MV-4-11 (cell line): Measurements from ENCODE around the gene COX7C.
"Not testable (repeated sequence)": the region's sequence is repeated elsewhere in the genome, so short reads cannot be mapped to it uniquely, and the experiment has no call there.

ENCODE experiments used
- DNase-seq: peaks from one replicate; lab custom pipeline; 2025; lab: John Stamatoyannopoulos, UW

Gene COX7C, protein sequence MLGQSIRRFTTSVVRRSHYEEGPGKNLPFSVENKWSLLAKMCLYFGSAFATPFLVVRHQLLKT

DNA sequence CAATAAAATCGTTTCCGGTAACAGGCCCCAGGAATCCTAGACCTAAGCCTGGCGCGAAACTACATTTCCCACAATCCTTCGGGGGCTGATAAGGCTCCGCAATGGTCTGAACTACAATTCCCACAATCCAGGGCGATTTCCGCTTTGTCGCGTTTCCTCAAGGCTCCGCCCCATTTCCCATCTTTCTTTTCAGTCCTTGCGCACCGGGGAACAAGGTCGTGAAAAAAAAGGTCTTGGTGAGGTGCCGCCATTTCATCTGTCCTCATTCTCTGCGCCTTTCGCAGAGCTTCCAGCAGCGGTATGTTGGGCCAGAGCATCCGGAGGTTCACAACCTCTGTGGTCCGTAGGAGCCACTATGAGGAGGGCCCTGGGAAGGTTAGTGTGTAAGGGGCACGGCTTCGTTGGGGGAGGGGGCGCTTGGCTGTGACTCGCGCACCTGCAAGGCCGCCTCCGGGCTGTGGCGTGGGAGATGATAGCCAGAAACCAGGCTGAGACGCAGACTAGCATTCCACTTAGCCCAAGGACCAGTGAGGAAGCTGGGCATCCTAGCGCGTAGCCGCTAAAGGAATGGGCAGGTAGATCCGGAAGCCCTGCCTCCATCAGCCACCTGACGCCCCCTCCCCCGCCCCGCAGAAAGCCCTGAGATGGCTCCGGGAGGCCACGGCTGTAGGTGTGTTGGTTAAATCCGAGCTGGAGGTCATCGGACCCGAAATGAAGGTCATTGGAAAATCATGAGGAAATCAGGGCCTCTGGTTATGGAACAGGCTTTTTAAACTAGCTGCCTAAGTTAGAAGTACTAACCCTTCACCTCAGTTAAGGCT, at the start of gene COX7C:
COX7C (plus strand) TSS at position 186 of the 821 bp plus-strand sequence; CDS start at position 301, 115 bp downstream.
- peak; percentile 96 for DNase-seq

DNA sequence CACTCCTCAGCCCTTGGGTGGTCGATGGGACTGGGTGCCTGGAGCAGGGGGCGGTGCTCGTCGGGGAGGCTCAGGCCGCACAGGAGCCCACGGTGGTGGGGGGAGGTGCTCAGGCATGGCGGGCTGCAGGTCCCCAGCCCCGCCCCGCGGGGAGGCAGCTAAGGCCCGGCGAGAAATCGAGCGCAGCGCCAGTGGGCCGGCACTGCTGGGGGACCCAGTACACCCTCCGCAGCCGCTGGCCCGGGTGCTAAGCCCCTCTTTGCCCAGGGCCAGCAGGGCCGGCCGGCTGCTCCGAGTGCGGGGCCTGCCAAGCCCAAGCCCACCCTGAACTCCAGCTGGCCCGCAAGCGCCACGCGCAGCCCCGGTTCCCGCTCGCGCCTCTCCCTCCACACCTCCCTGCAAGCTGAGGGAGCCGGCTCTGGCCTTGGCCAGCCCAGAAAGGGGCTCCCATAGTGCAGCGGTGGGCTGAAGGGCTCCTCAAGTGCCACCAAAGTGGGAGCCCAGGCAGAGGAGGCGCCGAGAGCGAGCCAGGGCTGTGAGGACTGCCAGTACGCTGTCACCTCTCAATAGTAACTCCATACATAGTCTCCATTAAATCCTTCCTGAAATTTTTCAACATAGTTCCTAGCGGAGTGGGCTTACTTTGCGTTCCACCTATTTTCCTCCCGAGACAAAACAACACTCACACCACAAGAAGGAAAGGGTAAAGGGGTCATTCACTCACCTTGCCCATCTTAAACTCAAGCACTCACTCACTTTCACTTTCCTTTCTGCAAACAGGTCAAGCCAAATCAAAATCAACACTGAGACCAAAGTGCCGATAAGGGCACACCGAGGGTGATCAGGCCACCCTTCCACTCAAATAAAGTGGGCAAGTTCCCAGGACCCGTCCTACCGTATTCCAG, 48.0 kb upstream of the COX7C start:
- DNase-seq = not testable (repeated sequence)

DNA sequence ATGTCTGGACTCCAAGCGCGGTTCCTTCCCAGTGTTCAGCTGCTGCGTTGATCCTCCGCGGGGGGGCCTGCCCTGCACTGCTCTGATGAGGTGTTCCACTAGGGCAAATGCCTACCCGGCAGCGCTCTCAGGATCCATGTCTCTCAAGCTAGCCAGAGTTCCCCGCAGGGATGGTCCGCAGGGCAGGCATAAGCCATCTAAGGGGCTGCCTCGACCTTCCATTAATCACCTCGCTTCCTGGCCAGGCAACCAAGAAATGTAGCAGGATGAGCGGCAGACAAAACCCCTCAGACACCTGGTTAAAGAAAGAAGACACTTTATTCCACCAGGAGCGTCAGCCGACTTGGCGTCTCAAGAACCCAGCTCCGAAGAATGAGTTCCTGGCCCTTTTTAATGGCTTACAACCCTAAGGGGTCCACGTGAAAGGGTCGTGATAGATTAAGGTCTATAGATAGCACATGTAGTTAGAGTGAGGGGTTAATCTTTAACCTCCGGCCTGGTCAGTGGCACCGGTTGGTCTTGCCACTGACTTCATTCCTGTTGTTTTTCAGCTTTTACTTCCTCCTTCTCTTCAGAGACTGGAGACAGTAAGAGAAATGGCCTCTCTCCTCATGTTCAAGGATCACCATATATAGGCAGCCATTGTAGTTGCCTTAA, 47.2 kb upstream of the COX7C start:
- no peak for DNase-seq

DNA sequence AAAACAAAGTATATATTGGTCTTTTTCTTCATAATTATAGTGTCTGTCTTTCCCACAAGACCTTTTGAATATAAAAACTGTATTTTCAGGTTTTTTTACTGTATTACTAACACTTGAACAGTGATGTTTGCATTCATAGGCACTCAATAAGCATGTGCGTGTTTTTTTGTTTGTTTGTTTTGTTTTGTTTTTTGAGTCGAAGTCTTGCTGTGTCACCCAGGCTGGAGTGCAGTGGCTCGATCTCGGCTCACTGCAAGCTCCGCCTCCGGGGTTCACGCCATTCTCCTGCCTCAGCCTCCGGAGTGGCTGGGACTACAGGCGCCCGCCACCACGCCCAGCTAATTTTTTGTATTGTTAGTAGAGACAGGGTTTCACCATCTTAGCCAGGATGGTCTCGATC, 46.6 kb upstream of the COX7C start:
- not testable (repeated sequence) for DNase-seq

DNA sequence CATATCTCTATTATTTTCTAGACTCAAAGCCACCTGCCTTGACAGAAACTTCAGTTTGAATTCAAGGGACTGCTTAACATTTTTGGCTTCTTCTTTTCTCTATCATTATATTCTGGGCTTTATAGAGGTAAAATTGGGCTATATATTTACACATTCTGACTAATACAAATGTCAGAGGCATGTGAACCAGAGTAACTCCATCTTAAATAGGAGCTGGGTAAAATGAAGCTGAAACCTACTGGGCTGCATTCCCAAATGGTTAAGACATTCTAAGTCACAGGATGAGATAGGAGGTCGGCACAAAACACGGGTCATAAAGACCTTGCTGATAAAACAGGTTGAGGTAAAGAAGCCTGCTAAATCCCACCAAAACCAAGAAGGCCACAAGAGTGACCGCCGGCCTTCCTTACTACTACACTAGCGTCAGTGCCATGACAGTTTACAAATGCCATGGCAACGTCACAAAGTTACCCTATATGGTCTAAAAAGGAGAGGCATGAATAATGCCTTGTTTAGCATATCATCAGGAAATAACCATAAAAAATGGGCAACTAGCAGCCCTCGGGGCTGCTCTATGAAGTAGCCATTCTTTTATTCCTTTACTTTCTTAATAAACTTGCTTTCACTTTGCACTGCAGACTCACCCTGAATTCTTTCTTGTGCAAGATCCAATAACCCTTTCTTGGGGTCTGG, 44.8 kb upstream of the COX7C start:
- no peak for DNase-seq

DNA sequence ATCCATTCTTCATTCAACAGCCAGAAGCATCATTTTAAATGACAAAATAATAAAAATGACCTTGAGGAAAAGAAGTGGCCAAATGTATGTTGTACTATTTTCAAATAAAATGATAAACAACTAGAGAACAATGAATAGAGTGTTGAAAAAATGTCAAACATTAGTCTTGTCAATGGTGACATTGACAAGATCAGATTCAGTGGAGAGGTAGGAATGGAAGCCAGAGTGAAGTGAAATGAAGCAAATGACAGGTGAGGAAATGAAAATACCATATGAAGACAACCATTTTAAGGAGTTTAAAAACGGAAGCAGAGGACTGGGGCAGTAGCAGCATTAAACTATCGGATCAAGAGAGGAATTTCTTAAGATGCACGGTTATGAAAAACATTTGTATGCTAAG, 38.2 kb upstream of the COX7C start:
- DNase-seq = no peak

DNA sequence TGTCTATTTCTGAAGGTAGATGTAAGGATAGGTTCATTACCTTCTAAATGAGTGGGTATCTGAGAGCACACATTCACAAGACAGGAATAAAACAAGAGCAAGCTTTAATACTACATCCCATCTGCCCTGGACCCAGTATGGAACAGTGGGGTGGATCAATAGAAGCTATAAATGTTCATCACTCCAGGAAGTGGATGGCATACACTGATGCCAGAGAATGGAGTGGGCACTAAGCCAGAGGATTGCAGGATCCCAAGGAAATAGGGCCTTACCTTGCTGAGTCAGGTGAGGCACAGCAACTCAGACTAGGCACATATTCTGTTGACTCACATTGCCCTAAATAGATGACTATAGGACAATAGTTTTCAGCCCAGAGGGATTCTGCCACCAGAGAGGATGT, 21.3 kb upstream of the COX7C start:
- DNase-seq = no peak

DNA sequence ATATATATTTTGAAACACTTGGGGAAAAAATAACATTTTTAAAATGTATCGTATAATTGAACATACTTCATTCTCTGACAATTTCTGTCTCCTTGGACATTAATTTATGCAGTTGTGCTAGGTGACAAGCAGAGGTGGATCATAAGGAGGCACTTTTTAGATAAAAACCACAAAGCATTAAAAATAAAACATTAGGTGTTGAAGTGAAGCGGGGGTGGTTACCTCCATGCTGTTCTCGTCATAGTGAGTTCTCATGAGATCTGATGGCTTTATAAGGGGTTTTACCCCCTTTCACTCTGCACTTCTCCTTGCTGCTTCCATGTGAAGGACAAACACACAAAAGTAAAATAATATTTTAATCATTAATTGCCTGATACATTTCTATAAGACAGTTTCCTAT, 11.9 kb upstream of the COX7C start:
- DNase-seq = no peak

DNA sequence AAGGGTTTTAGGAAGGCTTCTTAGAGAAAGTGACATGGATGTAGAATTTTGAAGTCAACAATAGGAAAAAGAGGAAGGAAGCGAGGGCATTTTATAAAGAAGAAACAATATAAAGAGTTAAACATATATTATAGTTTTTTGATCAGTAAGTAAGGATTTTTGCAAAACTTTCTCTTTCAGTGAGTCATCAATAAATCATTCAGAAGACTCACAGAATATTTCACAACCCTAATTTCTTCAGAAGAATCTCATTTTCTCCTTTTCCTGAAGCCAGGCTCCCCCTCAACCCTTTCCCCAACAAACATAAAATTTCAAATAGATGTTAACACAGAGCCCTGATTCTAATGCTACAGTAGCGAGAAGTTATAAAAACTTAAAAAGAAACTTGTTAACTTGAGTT, 4.3 kb upstream of the COX7C start:
- DNase-seq = peak; percentile 38

DNA sequence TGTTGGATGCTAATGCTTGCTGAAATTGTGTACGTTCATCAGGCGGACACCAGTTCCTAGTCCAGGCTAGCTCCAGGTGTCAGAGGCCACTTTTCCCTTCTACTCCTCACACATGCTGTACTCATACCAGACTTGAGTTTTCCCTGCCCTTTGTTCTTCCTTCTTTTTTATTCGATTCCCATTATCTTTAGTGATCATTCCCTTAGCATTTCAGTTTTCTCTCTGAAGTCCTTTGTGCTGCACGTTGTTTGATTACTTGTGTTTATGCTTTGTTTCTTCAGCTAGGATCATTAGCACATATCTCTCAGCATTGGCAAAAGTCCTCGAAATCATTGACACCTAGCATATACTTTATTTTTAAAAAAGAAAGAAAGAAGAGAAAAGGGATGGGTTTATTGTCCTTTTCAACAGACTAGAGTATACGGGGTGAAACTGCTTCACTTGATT, 409 bp upstream of the COX7C start:
- no peak for DNase-seq

DNA sequence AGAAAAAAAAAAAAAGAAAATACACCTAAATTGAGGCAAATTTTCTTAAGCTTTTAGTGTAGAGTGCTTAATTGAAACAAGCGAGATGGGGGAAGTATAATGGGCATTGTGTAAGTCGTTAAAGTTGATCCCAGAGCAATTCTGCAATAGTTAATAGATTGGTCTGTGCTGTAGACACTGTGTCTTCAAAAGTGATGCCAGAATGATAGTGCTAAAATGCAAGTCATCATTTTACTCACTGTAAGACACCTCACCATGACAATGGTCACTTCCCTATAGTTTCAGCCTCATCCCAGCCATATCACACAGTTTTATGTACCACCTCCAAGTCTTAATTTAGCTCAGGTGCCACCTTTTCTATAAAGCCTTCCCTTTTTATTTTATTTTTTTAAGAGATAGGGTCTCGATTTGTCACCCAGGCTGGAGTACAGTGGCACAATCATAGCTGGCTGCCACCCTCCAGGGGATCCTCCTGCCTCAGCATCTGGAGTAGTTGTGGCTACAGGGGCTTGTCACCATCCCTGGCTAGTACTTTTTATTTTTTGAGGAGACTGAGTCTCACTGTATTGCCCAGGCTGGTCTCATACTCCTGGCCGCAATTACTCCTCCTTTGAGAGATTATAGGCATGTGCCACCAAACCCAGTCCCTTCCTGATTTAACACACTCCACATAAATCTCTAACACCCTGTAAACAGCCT, 6.2 kb downstream of the COX7C start:
- DNase-seq = no peak

DNA sequence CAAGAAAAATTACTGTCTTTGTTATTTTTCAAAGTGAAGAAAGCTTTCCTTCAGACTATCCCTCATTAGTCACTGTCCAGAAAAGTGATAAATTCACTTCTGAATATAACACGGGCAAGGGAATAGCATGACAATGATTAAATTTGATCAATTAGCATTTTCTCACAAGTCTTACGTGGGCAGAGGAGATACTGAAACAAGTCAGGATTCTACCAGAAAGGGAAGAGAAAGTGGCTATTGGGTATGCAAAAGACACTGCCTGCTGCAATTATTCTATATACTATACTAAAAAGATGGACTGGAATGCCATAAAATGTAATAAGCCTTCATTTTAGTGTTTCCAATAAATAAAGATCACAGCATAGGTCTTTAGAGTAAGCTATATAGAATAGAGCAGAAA, 7.4 kb downstream of the COX7C start:
- no peak for DNase-seq

DNA sequence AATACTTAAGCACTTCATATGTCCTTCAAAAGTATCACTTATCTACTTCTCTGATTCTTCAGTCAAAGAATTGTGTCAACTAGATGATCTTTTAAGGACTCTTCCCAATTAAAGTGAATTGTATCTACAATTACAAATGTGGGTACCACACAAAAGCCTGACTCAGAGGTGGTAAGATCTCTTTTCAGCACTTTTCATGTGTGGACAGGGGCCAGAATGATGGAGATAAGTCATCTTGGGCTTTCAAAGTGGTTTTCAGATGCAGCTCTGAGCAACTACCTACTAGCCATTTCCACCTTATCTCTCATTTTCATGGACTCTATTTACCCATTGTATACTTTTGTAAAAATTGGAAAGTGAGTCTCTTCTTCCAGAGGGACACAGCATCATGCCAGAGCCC, 8.4 kb downstream of the COX7C start:
- no peak for DNase-seq

DNA sequence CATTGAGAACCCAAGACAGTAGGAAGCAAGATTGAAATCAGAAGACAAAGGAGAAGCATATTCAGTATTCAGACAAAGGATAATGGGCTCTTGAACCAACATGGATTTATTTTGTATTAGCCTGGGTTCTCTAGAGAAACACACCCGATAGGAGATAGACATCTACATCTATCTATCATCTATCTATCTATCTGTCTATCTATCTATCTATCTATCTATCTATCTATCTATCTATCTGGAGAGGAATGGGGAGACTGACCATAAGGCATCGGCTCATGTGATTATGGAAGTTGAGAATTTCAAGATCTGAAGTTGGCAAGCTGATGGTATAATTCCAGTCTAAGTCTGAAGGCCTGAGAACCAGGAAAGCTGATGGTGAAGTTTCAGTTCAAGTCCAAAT, 13.4 kb downstream of the COX7C start:
- DNase-seq = no peak

DNA sequence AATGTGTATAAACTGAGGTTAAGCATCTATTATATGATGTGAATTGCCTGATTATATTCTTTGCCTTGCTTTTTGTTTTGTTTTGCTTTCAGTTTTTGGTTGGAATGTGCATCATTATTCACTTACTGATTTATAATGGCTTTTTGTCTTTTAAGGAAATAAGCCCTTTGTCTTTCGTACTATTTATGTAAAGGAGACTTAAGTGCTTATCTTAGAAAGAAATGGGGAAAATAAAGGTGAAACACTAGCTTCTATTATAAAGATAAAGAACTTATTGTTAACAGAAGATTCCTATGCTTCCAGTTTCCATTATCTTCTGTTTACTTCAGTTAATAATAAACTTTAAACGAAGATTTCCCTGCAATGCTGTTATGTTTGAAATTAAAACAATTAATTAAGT, 23.3 kb downstream of the COX7C start:
- no peak for DNase-seq

DNA sequence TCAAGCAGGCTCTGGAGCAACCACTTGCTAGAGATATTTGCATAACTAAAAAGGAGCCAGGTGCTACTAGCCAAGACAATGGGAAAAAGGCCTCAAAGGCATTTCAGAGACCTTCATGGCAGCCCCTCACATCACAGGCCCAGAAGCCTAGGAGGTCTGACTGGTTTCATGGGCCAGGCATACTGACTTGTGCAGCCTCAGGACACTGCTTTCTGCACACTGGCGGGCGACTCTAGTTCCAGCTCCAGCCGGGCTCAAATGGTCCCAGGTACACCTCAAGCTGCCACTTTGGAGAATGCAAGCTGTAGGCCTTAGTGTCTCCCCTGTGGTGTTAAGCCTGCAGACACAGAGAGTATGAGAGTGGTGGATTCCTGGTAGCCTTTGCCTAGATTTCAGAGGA, 27.1 kb downstream of the COX7C start:
- DNase-seq = no peak

DNA sequence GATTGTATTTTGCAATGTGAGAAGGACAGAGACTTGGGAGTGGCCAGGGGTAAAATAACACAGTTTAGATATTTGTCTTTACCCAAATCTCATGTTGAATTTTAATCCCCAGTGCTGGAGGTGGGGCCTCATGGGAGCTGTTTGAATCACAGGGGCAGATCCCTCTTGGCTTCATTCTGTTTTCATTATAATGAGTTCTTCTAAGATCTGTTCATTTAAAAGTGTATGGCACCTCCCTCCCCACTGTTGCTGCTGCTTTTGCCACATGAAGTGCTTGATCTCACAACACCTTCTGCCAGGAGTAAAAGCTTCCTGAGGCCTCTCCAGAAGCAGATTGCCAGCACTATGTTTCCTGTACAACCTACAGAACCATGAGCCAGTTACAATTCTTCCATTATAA, 28.1 kb downstream of the COX7C start:
- DNase-seq = no peak

DNA sequence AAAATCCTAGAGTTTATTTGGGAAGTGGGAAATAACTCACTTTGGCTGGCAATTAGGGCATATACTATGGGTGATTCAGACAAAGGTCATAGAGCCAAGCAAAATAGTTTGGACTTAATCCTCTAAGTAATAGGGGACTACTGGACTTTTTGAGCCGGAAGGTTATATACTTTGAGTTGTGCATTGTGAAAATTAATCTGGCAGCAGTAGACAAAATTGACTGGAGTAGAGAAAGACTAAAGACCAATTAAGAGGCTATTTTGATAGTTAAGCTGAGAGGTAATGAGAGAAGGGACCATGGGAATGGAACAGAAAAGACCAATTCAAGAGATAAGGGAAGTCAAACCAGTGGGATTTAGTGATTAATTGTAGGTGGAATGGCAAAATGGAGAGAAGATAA, 28.9 kb downstream of the COX7C start:
- DNase-seq = no peak

DNA sequence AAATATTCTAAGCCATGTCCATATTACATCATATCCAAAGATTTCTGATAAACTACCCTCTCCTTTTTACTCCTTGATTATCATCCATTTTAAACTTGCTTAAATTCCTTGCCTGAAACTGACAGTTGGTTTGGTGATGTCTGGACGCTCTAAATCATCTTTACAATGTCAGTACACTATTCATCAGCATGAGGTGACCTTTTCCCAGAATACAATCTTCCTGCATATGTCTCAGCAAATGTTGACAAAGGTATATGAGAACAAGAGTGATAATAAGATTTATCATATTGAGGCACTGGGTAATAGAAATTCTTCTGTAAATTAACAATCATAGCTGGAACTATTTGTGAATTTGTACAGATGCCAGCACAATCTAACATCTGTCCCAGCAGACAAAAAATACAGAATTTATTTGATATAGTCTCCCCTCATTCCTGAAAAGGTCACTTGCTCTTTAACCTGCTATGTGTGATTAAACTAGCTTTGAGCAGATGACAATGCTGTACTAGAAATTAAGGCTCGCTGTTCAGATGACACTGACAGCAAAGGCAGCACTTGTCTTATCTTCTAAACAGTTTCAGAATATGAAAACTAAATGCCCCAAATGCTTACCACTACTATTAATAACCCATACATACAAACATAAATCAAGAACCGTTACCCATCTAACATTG, 32.2 kb downstream of the COX7C start:
- no peak for DNase-seq

DNA sequence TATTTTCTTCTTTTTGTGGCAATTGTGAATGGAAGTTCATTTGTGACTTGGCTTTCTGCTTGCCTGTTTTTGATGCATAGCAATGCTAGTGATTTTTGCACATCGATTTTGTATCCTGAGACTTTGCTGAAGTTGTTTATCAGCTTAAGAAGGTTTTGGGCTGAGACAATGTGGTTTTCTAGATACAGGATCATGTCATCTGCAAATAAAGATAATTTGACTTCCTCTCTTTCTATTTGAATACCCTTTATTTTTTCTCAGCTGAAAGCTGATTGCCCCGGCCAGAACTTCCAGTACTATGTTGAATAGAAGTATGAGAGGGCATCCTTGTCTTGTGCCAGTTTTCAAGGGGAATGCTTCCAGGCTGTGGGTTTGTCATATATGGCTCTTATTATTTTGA, 43.0 kb downstream of the COX7C start:
- not testable (repeated sequence) for DNase-seq

DNA sequence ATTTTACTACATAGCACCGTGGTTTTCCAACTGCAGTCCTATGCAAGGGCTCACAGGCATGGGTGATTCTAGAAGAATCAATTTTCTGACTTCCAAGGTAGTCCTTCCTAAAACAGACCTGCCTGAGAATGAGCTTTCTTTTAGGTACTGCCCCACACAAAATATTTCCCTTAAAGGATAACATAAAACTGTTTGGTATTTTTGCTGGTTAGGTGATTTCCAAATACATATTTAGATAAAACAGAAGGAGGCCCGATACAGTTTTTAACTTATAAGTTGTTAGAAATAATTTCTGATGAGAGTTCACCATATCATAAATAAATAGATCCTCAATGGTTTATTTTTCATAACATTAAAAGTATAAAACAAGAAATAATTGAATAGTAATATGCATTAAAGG, 46.4 kb downstream of the COX7C start:
- DNase-seq = no peak
